Gastroesophageal sphincter (tissue), 4 donors: ENCODE measurements around the gene HIGD1A. TPM values are rescaled to one million over a fixed set of nuclear protein-coding genes. Genes with fewer than 3 reads are reported as not detected.

Experiments used
- ATAC-seq: fragments of 150-250 bp; one replicate; pipeline ENCODE4 v1.9.1; 2016; ENCODE audit warnings: mild to moderate bottlenecking, moderate library complexity
- H3K27ac ChIP-seq, 4 donors: fragments of 200-600 bp; sonication (generic) in 3 of 4; 1 replicate in 3 of 4; 2 replicates in 1 of 4; pipeline ENCODE4 v1.5.1; 2016 to 2019
- H3K27me3 ChIP-seq: fragments of 200-600 bp; sonication (generic); one replicate; pipeline ENCODE4 v1.5.1; 2019
- H3K36me3 ChIP-seq, 2 donors: fragments of 200-600 bp; sonication (generic); one replicate each; pipeline ENCODE4 v1.5.1; 2019; ENCODE audit warnings: control low read depth in 1 of 2
- H3K4me1 ChIP-seq, 3 donors: fragments of 200-600 bp; sonication (generic); 1 replicate in 2 of 3; 2 replicates in 1 of 3; pipeline ENCODE4 v1.5.1; 2016 to 2019; ENCODE audit warnings: control low read depth in 2 of 3
- H3K4me3 ChIP-seq, 2 donors: fragments of 200-600 bp; sonication (generic); one replicate each; pipeline ENCODE4 v1.5.1; 2019; ENCODE audit warnings: mild to moderate bottlenecking in 1 of 2, moderate library complexity in 1 of 2
- H3K9me3 ChIP-seq, 3 donors: fragments of 200-600 bp; sonication (generic); one replicate each; pipeline ENCODE4 v1.5.1; 2017 to 2019; ENCODE audit warnings: control low read depth in 2 of 3
- EP300 ChIP-seq: sonication (generic); formaldehyde crosslinking; IDR thresholded peaks from one replicate; pipeline ENCODE4 v1.6.1; 2017; ENCODE audit warnings: antibody characterized with exemption, mild to moderate bottlenecking
- POLR2A ChIP-seq, 2 donors: fragments of 450-650 bp; IDR thresholded peaks; one replicate each; pipeline ENCODE4 v1.6.1; 2017; ENCODE audit warnings: antibody characterized with exemption in 2 of 2, mild to moderate bottlenecking in 2 of 2, moderate library complexity in 1 of 2
- POLR2AphosphoS5 ChIP-seq: sonication (generic); formaldehyde crosslinking; IDR thresholded peaks from one replicate; pipeline ENCODE4 v1.6.1; 2017; ENCODE audit warnings: antibody characterized with exemption
- WGBS, 2 donors: methylation state at CpG; one replicate each; pipeline ENCODE4 v1.1.5; 2018; ENCODE audit warnings: low coverage in 1 of 2; 5-methylcytosine and 5-hydroxymethylcytosine counted together
- total RNA-seq, 4 donors: library from RNA; depleted of rRNA; stranded (reverse); fragments of >200 nt; gene quantifications; one replicate each; pipeline ENCODE4 v1.1.0, GENCODE V29; 2016
- TF ChIP-seq, protein P1 (sequence below), 4 experiments: fragments of 200-600 bp in 2 of 4; fragments of 450-650 bp in 2 of 4; sonication (generic) in 1 of 4; IDR thresholded peaks; one replicate each; pipeline ENCODE4 v1.5.1; 2017 to 2019; ENCODE audit warnings: antibody characterized with exemption in 4 of 4, mild to moderate bottlenecking in 2 of 4, moderate library complexity in 2 of 4

Gene HIGD1A
- total RNA-seq, 4 donors from 2014 or later, result 173 to 657 (median 393) TPM

DNA sequence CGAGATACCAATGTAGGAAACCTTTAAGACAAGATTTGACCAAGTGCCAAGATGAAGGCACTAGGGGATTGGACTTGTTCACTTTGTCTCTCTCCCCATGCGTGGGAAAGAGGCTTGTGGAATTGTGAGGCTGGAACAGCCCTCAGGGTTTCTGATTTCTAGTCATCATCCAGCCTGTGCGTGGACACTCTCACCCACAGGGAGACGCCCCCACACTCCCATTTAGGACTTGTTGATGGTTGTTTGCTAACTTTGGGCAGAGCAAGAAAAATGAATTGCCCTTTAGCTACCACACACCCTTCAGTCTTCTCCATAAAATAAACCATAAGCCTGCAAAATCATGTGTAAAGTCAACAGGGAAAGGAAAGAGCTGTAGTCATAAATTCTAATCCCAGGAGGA lies 23.4 kb upstream of the HIGD1A start:
- Histone ChIP-seq H3K4me3 (no peak overlapping the region), H3K27me3 (no peaks in the 10 kb centered on the region), H3K4me1 (peaks cover 0 to 17% (median 4%) of the 10 kb centered on the region in 3 donors), H3K9me3 (no peaks in the 10 kb centered on the region), H3K36me3 (no peaks in the 10 kb centered on the region), H3K27ac (no peak overlapping the region)
- TF ChIP-seq EP300, result no peak
- no peak for TF ChIP-seq POLR2AphosphoS5
- TF ChIP-seq, protein P1, sequence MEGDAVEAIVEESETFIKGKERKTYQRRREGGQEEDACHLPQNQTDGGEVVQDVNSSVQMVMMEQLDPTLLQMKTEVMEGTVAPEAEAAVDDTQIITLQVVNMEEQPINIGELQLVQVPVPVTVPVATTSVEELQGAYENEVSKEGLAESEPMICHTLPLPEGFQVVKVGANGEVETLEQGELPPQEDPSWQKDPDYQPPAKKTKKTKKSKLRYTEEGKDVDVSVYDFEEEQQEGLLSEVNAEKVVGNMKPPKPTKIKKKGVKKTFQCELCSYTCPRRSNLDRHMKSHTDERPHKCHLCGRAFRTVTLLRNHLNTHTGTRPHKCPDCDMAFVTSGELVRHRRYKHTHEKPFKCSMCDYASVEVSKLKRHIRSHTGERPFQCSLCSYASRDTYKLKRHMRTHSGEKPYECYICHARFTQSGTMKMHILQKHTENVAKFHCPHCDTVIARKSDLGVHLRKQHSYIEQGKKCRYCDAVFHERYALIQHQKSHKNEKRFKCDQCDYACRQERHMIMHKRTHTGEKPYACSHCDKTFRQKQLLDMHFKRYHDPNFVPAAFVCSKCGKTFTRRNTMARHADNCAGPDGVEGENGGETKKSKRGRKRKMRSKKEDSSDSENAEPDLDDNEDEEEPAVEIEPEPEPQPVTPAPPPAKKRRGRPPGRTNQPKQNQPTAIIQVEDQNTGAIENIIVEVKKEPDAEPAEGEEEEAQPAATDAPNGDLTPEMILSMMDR (IDR thresholded peaks at IDR 0.05), result no peak
- TF ChIP-seq POLR2A (IDR thresholded peaks at IDR 0.05), result no peak
- ATAC-seq, result no peak
- WGBS, 2 donors, result 61 to 75% methylated on average over 3 to 4 of the region's 4 CpGs

DNA sequence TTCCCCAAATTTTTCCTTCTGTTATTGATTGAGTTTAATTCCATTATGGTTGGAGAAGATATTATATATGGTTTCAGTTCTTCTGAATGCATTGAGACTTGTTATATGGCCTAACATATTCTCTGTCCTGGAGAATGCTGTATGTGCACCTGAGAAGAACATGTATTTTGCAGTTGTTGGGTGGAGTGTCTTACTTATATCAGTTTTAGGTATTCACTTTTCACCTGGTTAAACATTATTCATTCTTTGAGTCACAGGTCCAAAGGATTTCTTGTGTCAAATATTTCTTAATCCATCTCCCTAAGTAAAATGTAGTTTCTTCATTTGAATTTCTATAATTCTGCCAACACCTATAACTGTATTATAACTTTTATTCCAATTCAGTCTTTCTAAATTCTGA lies 22.7 kb upstream of the HIGD1A start:
- no peak for ATAC-seq
- no peak overlapping the region for H3K4me3 ChIP-seq
- TF ChIP-seq, protein P1 (IDR thresholded peaks at IDR 0.05), result no peak
- TF ChIP-seq POLR2A (IDR thresholded peaks at IDR 0.05) (no peak), EP300 (no peak), POLR2AphosphoS5 (no peak)
- no peak overlapping the region for H3K27ac ChIP-seq
- no peaks in the 10 kb centered on the region for H3K36me3 ChIP-seq
- no peaks in the 10 kb centered on the region for H3K9me3 ChIP-seq
- no peaks in the 10 kb centered on the region for H3K27me3 ChIP-seq
- peaks cover 0 to 17% (median 4%) of the 10 kb centered on the region in 3 donors for H3K4me1 ChIP-seq

DNA sequence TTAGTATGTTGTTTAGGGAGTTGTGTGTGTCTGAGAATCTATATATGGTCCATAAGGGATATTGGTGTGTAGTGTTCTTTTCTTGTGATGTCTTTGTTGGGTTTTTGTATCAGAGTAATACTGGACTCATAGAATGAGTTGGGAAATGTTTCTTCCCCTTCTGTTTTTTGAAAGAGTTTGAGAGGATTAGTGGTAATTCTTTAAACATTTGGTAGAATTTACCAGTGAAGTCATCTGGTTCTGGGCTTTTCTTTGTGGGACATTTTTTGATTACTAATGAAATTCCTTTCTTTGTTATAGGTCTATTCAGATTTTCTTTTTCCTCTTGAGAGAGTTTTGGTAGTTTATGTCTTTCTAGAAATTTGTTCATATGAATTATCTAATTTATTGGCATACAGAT lies 21.9 kb upstream of the HIGD1A start:
- TF ChIP-seq, protein P1 (IDR thresholded peaks at IDR 0.05), result no peak
- TF ChIP-seq POLR2A (IDR thresholded peaks at IDR 0.05) (no peak), EP300 (no peak), POLR2AphosphoS5 (no peak)
- Histone ChIP-seq H3K27me3 (no peaks in the 10 kb centered on the region), H3K4me3 (no peak overlapping the region), H3K27ac (no peak overlapping the region), H3K4me1 (peaks cover 0 to 13% (median 3%) of the 10 kb centered on the region in 3 donors), H3K9me3 (no peaks in the 10 kb centered on the region), H3K36me3 (no peaks in the 10 kb centered on the region)
- no peak for ATAC-seq

DNA sequence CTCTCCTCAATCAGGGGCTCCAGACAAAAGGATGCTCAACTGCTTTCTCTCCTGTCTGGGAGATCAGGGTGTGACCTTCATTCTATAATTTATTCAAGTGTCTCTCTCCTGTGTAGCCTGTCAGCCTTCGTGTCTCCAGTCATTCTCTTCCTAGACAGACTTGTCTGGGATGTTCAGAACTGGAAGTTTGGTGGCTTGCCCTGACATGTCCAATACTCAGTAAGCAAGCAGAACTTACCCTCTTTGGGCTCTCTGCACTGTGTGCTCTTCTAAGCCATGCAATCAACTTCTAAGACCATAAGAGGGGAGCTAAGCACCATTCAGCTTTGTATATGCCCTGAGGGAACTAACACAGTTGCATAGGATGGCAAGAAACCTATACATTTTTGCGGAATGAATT lies 19.1 kb upstream of the HIGD1A start:
- no peak overlapping the region for H3K27ac ChIP-seq
- 88 to 89% methylated on average over 2 of the region's 2 CpGs for WGBS, 2 donors

DNA sequence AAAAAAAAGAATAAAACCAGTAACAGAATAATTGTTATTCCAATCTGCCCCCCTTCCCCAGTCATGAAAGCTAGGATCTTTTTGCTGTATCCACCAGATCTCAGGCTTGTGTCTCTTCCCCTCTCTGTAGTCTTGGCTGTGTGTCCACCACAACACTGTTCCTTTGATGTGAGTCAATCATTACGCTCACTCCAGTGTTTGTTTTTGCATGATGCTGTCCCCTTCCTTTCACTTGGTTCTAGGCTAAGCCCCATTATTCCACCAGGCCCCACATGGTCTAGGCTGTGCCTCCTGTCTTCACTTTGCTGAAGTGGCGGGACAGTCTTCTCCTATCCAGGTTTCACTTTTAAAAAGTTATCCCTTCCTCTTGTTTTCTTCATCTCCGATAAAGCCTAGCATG lies 18.5 kb upstream of the HIGD1A start:
- TF ChIP-seq EP300, result no peak
- no peak for TF ChIP-seq POLR2A (IDR thresholded peaks at IDR 0.05)
- no peak for TF ChIP-seq POLR2AphosphoS5
- TF ChIP-seq, protein P1 (IDR thresholded peaks at IDR 0.05), result no peak
- H3K36me3 ChIP-seq, result no peaks in the 10 kb centered on the region
- peaks cover 0 to 9% (median 0%) of the 10 kb centered on the region in 3 donors for H3K4me1 ChIP-seq
- H3K27ac ChIP-seq, result no peak overlapping the region
- ATAC-seq, result no peak
- 67 to 92% methylated on average over 2 to 3 of the region's 3 CpGs for WGBS, 2 donors
- H3K9me3 ChIP-seq, result no peaks in the 10 kb centered on the region
- H3K27me3 ChIP-seq, result no peaks in the 10 kb centered on the region
- H3K4me3 ChIP-seq, result no peak overlapping the region

More for the DNA sequence above, 19.1 kb upstream of the HIGD1A start:
- no peak for TF ChIP-seq EP300
- TF ChIP-seq POLR2A (IDR thresholded peaks at IDR 0.05), result no peak
- TF ChIP-seq, protein P1 (IDR thresholded peaks at IDR 0.05), result no peak
- no peak for TF ChIP-seq POLR2AphosphoS5
- Histone ChIP-seq H3K36me3 (no peaks in the 10 kb centered on the region), H3K27me3 (no peaks in the 10 kb centered on the region), H3K4me3 (no peak overlapping the region), H3K9me3 (no peaks in the 10 kb centered on the region), H3K4me1 (peaks cover 0 to 9% (median 0%) of the 10 kb centered on the region in 3 donors)
- no peak for ATAC-seq
